GM15510 (cell line): ENCODE measurements around the gene CNKSR3.

Experiments used
- POLR2A ChIP-seq: IDR thresholded peaks from 3 replicates; pipeline ENCODE4 v1.6.1; 2011; ENCODE audit warnings: borderline replicate concordance; ENCODE audit not compliant: insufficient read length; ENCODE audit errors: extremely low read depth

Gene CNKSR3

GRCh38 chr6:154509421-154510143 is 903 bp downstream of the CNKSR3 start:
- TF ChIP-seq POLR2A = no peak

GRCh38 chr6:154508573-154509375 is 1.7 kb downstream of the CNKSR3 start:
- no peak for TF ChIP-seq POLR2A

GRCh38 chr6:154506991-154507898 is 3.2 kb downstream of the CNKSR3 start:
- TF ChIP-seq POLR2A = no peak

- TF ChIP-seq POLR2A = no peak
Measured at GRCh38 chr6:154506582-154506981, 3.9 kb downstream of the CNKSR3 start.

- TF ChIP-seq POLR2A = no peak
Measured at GRCh38 chr6:154506108-154506507, 4.4 kb downstream of the CNKSR3 start.

GRCh38 chr6:154504865-154505449 is 5.5 kb downstream of the CNKSR3 start:
- no peak for TF ChIP-seq POLR2A

GRCh38 chr6:154504102-154504501 is 6.4 kb downstream of the CNKSR3 start:
- TF ChIP-seq POLR2A = no peak

- no peak for TF ChIP-seq POLR2A
Measured at GRCh38 chr6:154503658-154504057, 6.8 kb downstream of the CNKSR3 start.

- TF ChIP-seq POLR2A = no peak
Measured at GRCh38 chr6:154502553-154502952, 7.9 kb downstream of the CNKSR3 start.

GRCh38 chr6:154501578-154501868 is 9.0 kb downstream of the CNKSR3 start:
- TF ChIP-seq POLR2A = no peak

GRCh38 chr6:154500769-154501577 is 9.5 kb downstream of the CNKSR3 start:
- TF ChIP-seq POLR2A = no peak

GRCh38 chr6:154499855-154500589 is 10.5 kb downstream of the CNKSR3 start:
- TF ChIP-seq POLR2A = no peak

GRCh38 chr6:154498340-154498934 is 12.0 kb downstream of the CNKSR3 start:
- no peak for TF ChIP-seq POLR2A

GRCh38 chr6:154496793-154497517 is 13.5 kb downstream of the CNKSR3 start:
- TF ChIP-seq POLR2A = no peak
